ENCODE measurements around the gene GPN3. TPM values are rescaled to one million over a fixed set of nuclear protein-coding genes. Genes with fewer than 3 reads are reported as not detected.

The GPN3 gene
- total and polyA plus RNA-seq, 2 of the 8 experiments (the other 6 are each of a cell fraction or from before 2014, with no cell fraction given): 49.7 to 52.9 TPM

GRCh38 chr12:110501752-110502738 is 34.0 kb upstream of the GPN3 start, which contains the start of the genes RAD9B and VPS29 (continued):
- no peak for TF ChIP-seq CHD7 (IDR thresholded peaks at IDR 0.05; ENCODE audit: insufficient replicate concordance, low read length)
- peak; percentile 66; the same call in 1 of the 2 replicates for TF ChIP-seq KDM1A (IDR thresholded peaks at IDR 0.05; ENCODE audit: borderline replicate concordance, low read length)
- no peak for TF ChIP-seq JUND (IDR thresholded peaks at IDR 0.05; ENCODE audit: low read length)
- peak; percentile 84 for TF ChIP-seq KDM4A (IDR thresholded peaks at IDR 0.05; ENCODE audit: low read depth, low read length, severe bottlenecking)
- no peak for TF ChIP-seq SUZ12 (IDR thresholded peaks at IDR 0.05; ENCODE audit: low read length)
- no peak for TF ChIP-seq NRF1 (IDR thresholded peaks at IDR 0.05; ENCODE audit: low read depth, low read length)
- peak; percentile 72; the same call in 1 of the 2 replicates for TF ChIP-seq ATF2 (IDR thresholded peaks at IDR 0.05; ENCODE audit: low read length)

Measured in H1 (cell line).